OCI-LY3 (cell line): Measurements from ENCODE around the gene LRP11.

ENCODE experiments used
- EZH2phosphoT487 ChIP-seq: fragments of 200-600 bp; shearing (Covaris generic); IDR thresholded peaks from 2 replicates; pipeline ENCODE4 v1.6.1; 2018; ENCODE audit warnings: antibody characterized with exemption, mixed run types, low read depth
- TF ChIP-seq, protein P1 (sequence below): fragments of 200-600, 300-600 bp; sonication (generic); IDR thresholded peaks from 2 replicates; pipeline ENCODE4 v1.5.1; 2014; ENCODE audit warnings: antibody characterized with exemption, low read length, low read depth

DNA sequence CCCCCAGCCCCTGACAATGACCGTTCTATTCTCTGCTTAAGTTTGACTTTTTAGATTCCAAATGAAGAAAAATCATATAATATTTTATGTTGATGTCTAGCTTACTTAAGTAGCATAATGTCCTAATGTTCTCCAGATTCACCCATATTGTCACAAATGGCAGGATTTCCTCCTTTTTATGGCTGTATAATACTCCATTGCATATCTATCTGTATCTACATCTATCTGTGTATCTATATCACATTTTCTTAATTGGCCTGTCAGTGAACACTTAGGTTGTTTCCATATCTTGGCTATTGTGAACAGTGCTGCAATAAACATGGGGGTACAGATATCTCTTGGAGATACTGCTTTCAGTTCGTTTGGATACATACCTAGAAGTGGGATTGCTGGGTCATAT, 7.0 kb upstream of the LRP11 start:
- TF ChIP-seq, protein P1, sequence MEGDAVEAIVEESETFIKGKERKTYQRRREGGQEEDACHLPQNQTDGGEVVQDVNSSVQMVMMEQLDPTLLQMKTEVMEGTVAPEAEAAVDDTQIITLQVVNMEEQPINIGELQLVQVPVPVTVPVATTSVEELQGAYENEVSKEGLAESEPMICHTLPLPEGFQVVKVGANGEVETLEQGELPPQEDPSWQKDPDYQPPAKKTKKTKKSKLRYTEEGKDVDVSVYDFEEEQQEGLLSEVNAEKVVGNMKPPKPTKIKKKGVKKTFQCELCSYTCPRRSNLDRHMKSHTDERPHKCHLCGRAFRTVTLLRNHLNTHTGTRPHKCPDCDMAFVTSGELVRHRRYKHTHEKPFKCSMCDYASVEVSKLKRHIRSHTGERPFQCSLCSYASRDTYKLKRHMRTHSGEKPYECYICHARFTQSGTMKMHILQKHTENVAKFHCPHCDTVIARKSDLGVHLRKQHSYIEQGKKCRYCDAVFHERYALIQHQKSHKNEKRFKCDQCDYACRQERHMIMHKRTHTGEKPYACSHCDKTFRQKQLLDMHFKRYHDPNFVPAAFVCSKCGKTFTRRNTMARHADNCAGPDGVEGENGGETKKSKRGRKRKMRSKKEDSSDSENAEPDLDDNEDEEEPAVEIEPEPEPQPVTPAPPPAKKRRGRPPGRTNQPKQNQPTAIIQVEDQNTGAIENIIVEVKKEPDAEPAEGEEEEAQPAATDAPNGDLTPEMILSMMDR: no peak
- no peak for TF ChIP-seq EZH2phosphoT487
